Hair follicle dermal papilla cell (primary cell): Measurements from ENCODE around the gene HIRA. TPM values are rescaled to one million over a fixed set of nuclear protein-coding genes. Genes with fewer than 3 reads are reported as not detected.

Source experiments
- small RNA-seq: library from RNA; depleted of rRNA; stranded (forward); fragments of <200 nt; gene quantifications from one replicate; pipeline ENCODE3, GENCODE V24; 2012
- total RNA-seq: library from RNA; depleted of rRNA; stranded (reverse); fragments of >200 nt; gene quantifications from 2 replicates; pipeline ENCODE4 v1.2.3, GENCODE V29; 2012

HIRA gene
- 22.7 and 22.8 TPM in 2 replicates for total RNA-seq

GRCh38 chr22:19431649-19432132 is at the start of gene HIRA:
TSS of gene HIRA (minus strand) at chr22:19431733. CDS start at chr22:19431476, 257 bp downstream.

GRCh38 chr22:19479355-19480172 is 48.0 kb upstream of the HIRA start, which contains the start of gene CDC45:
TSS of gene CDC45 (plus strand) at chr22:19479920. CDS start at chr22:19479969, 49 bp downstream.

GRCh38 chr22:19478901-19479354 is 47.4 kb upstream of the HIRA start, which contains the start of gene UFD1:
TSS of gene UFD1 (minus strand) at chr22:19479193. CDS start at chr22:19479085, 108 bp downstream.

GRCh38 chr22:19447330-19448075 is 16.0 kb upstream of the HIRA start, which contains the start of gene C22orf39:
TSS of gene C22orf39 (minus strand) at chr22:19447711. CDS start at chr22:19447688, 23 bp downstream.

GRCh38 chr22:19432133-19432851 is 759 bp upstream of the HIRA start, which contains the start of gene MRPL40:
TSS of gene MRPL40 (plus strand) at chr22:19432545. CDS start at chr22:19432555, 10 bp downstream.

GRCh38 chr22:19291580-19292457 is 139.7 kb downstream of the HIRA start, which contains the start of gene CLTCL1:
TSS of gene CLTCL1 (minus strand) at chr22:19291719. CDS start at chr22:19291641, 78 bp downstream.

Small RNA genes within 50 kb of the gene (small RNA-seq; reads per million reads assigned to genes)
- gene RN7SL168P: not detected

Other genes with a start within 250 kb of the HIRA start
- gene CLTCL1, start 140.0 kb downstream of the HIRA start, total RNA-seq: 7.5 and 8.6 TPM in 2 replicates
- gene MRPL40, start 812 bp upstream of the HIRA start, total RNA-seq: 20.9 and 25.6 TPM in 2 replicates
- gene C22orf39, start 16.0 kb upstream of the HIRA start, total RNA-seq: 10.2 and 15.3 TPM in 2 replicates
- gene UFD1, start 47.5 kb upstream of the HIRA start, total RNA-seq: 38.9 and 39.1 TPM in 2 replicates
- gene CDC45, start 48.2 kb upstream of the HIRA start, total RNA-seq: 0.36 and 1.1 TPM in 2 replicates
- not detected in 2 replicates for gene CLDN5, start 92.7 kb upstream of the HIRA start, total RNA-seq